ENCODE results near the gene FHDC1.

FHDC1 gene

DNA sequence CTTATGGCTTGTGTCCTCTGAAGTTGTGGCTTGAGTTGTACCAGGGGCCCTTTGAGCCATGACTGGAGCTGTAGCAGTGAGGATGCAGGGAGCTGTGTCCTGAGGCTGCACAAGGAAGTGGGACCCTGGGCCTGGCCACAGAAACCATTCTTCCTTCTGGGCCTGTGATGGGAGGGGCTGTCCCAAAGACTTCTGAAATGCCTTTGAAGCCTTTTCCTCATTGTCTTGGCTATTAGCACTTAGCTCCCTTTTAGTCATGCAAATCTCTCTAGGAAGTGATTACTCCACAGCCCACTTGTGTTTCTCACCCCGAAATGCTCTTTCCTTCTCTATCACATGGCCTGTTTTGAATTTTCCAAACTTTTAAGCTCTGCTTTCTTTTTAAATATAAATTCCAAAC, 92.4 kb downstream of the FHDC1 start:
- TF ChIP-seq, protein P1, sequence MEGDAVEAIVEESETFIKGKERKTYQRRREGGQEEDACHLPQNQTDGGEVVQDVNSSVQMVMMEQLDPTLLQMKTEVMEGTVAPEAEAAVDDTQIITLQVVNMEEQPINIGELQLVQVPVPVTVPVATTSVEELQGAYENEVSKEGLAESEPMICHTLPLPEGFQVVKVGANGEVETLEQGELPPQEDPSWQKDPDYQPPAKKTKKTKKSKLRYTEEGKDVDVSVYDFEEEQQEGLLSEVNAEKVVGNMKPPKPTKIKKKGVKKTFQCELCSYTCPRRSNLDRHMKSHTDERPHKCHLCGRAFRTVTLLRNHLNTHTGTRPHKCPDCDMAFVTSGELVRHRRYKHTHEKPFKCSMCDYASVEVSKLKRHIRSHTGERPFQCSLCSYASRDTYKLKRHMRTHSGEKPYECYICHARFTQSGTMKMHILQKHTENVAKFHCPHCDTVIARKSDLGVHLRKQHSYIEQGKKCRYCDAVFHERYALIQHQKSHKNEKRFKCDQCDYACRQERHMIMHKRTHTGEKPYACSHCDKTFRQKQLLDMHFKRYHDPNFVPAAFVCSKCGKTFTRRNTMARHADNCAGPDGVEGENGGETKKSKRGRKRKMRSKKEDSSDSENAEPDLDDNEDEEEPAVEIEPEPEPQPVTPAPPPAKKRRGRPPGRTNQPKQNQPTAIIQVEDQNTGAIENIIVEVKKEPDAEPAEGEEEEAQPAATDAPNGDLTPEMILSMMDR (IDR thresholded peaks at IDR 0.05; ENCODE audit: insufficient read depth, missing control alignments) = no peak
- FAIRE-seq (no peak), DNase-seq (ENCODE audit: insufficient read length, low spot score) (no peak)
